T-helper 1 cell treated with Interleukin-12 subunit alpha and Interleukin-12 subunit beta and Interleukin-4 antibody, amounts not matched to agents 30 ng/mL and 1 ng/mL, for 36 hours (primary cell): ENCODE measurements around the gene MBOAT1. TPM values are rescaled to one million over a fixed set of nuclear protein-coding genes. Genes with fewer than 3 reads are reported as not detected.
"Not testable (repeated sequence)": the region's sequence is repeated elsewhere in the genome, so short reads cannot be mapped to it uniquely, and the experiment has no call there.

ENCODE experiments used
- intact Hi-C: fragments of 100-400 bp; cut with micrococcal nuclease; formaldehyde crosslinking; loops from one replicate; pipeline ENCODE4 v1.15.1; 2024
- total RNA-seq: library from RNA; stranded (reverse); gene quantifications from 2 replicates; pipeline ENCODE4 v1.2.3, GENCODE V29; 2022

Gene MBOAT1
- total RNA-seq, 1 donor from 2014 or later: 21.5 TPM

- intact Hi-C loops: no loop called here
These were observed 69.4 kb downstream of the MBOAT1 start for GRCh38 chr6:20142866-20143265.

GRCh38 chr6:20141931-20142330, 70.3 kb downstream of the MBOAT1 start:
- intact Hi-C loops: no loop called here

- intact Hi-C loops: not testable (repeated sequence)
These were observed 72.9 kb downstream of the MBOAT1 start for GRCh38 chr6:20139127-20139963.

GRCh38 chr6:20137837-20138236, 74.4 kb downstream of the MBOAT1 start:
- intact Hi-C loops: no loop called here

GRCh38 chr6:20137240-20137639, 75.0 kb downstream of the MBOAT1 start:
- intact Hi-C loops: no loop called here

- intact Hi-C loops: no loop called here
These were observed 76.5 kb downstream of the MBOAT1 start for GRCh38 chr6:20135677-20136268.

GRCh38 chr6:20134613-20135012, 77.7 kb downstream of the MBOAT1 start:
- intact Hi-C loops: no loop called here

GRCh38 chr6:20129290-20130088, 82.8 kb downstream of the MBOAT1 start:
- intact Hi-C loops: no loop called here

GRCh38 chr6:20128018-20128417, 84.3 kb downstream of the MBOAT1 start:
- intact Hi-C loops: no loop called here

- intact Hi-C loops: loop anchor here (1.0 kb wide), 2 partner anchors 35 to 85 kb away; partner anchors contain the start of gene MBOAT1
These were observed 85.2 kb downstream of the MBOAT1 start for GRCh38 chr6:20126789-20127653.

GRCh38 chr6:20126102-20126752, 86.0 kb downstream of the MBOAT1 start:
- intact Hi-C loops: loop anchor here (1.0 kb wide), 2 partner anchors 34 to 86 kb away; partner anchors contain the start of gene MBOAT1

- intact Hi-C loops: no loop called here
These were observed 87.7 kb downstream of the MBOAT1 start for GRCh38 chr6:20124545-20124944.

GRCh38 chr6:20119485-20119884, 92.8 kb downstream of the MBOAT1 start:
- intact Hi-C loops: no loop called here

GRCh38 chr6:20118892-20119291, 93.4 kb downstream of the MBOAT1 start:
- intact Hi-C loops: no loop called here

GRCh38 chr6:20117474-20117873, 94.8 kb downstream of the MBOAT1 start:
- intact Hi-C loops: no loop called here

GRCh38 chr6:20116792-20117191, 95.5 kb downstream of the MBOAT1 start:
- intact Hi-C loops: no loop called here

GRCh38 chr6:20115246-20115980, 96.9 kb downstream of the MBOAT1 start:
- intact Hi-C loops: no loop called here

GRCh38 chr6:20113649-20114224, 98.5 kb downstream of the MBOAT1 start:
- intact Hi-C loops: no loop called here

- intact Hi-C loops: no loop called here
These were observed 99.4 kb downstream of the MBOAT1 start for GRCh38 chr6:20112841-20113240.
